Stimulated activated memory B cell treated with anti-CD40 and anti-IgM and Interleukin-4, amounts not matched to agents 10 μg/mL and 1 μg/mL and 100 μg/mL, for 72 hours (primary cell): Measurements from ENCODE around the gene BFSP2.

ENCODE experiments used
- ATAC-seq: fragments of 150-1000 bp; cut with Tn5 transposase; 2 replicates; pipeline ENCODE4 v1.10.0; 2021
- H3K27ac Mint-ChIP-seq: one replicate; pipeline ENCODE4 v1.8.0; 2022; ENCODE audit warnings: mild to moderate bottlenecking, mixed read lengths
- H3K27me3 Mint-ChIP-seq: one replicate; pipeline ENCODE4 v1.8.0; 2022; ENCODE audit warnings: mixed read lengths
- H3K36me3 Mint-ChIP-seq: one replicate; pipeline ENCODE4 v1.8.0; 2022; ENCODE audit warnings: mixed read lengths
- H3K4me1 Mint-ChIP-seq: one replicate; pipeline ENCODE4 v1.8.0; 2022; ENCODE audit warnings: mixed read lengths
- H3K4me3 Mint-ChIP-seq: one replicate; pipeline ENCODE4 v1.8.0; 2022; ENCODE audit warnings: mild to moderate bottlenecking, moderate library complexity, mixed read lengths
- H3K9me3 Mint-ChIP-seq: one replicate; pipeline ENCODE4 v1.8.0; 2022; ENCODE audit warnings: mixed read lengths

Gene BFSP2, protein sequence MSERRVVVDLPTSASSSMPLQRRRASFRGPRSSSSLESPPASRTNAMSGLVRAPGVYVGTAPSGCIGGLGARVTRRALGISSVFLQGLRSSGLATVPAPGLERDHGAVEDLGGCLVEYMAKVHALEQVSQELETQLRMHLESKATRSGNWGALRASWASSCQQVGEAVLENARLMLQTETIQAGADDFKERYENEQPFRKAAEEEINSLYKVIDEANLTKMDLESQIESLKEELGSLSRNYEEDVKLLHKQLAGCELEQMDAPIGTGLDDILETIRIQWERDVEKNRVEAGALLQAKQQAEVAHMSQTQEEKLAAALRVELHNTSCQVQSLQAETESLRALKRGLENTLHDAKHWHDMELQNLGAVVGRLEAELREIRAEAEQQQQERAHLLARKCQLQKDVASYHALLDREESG

GRCh38 chr3:133400006-133400515 is at the start of gene BFSP2:
TSS of gene BFSP2 (plus strand) at chr3:133400056. CDS start at chr3:133400084, 28 bp downstream.
- Mint-ChIP-seq H3K27me3 (peaks cover 11% of the 10 kb centered on the region), H3K36me3 (no peaks in the 10 kb centered on the region), H3K27ac (no peak within 1 kb of the TSS), H3K9me3 (no peaks in the 10 kb centered on the region), H3K4me1 (peaks cover 5% of the 10 kb centered on the region), H3K4me3 (no peak within 1 kb of the TSS)
- no peak for ATAC-seq

GRCh38 chr3:133354721-133355120 is 45.1 kb upstream of the BFSP2 start:
- H3K4me3 Mint-ChIP-seq, result no peak overlapping the region

DNA sequence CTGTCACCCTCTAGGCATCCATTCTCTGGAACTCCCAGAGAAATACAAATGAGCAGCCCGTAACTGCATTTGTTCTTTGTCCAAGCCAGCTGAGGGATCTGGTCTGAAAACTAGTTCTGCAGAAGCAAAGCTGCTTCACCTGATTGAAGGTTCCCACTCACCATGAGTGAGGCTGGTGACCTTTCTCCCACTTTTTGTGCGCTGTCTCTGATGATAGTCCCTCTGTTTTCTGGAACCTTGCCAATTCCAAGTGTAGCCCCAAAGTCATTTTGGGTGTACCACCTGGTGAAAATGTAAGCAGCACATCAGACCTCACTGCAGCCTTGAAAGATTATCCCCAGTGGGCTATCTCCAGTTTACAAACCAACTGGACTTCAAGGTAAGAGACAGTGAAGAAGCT is 39.4 kb upstream of the BFSP2 start:
- Mint-ChIP-seq H3K4me1 (no peaks in the 10 kb centered on the region), H3K36me3 (no peaks in the 10 kb centered on the region), H3K9me3 (peaks cover 3% of the 10 kb centered on the region), H3K27ac (no peak overlapping the region), H3K4me3 (no peak overlapping the region), H3K27me3 (peaks cover 38% of the 10 kb centered on the region)
- no peak for ATAC-seq

More at GRCh38 chr3:133354721-133355120, 45.1 kb upstream of the BFSP2 start:
- Mint-ChIP-seq H3K36me3 (no peaks in the 10 kb centered on the region), H3K4me1 (no peaks in the 10 kb centered on the region), H3K27ac (no peak overlapping the region), H3K9me3 (peaks cover 3% of the 10 kb centered on the region), H3K27me3 (peaks cover 62% of the 10 kb centered on the region)
- ATAC-seq, result no peak

- Mint-ChIP-seq H3K4me1 (no peaks in the 10 kb centered on the region), H3K27ac (no peak overlapping the region), H3K4me3 (no peak overlapping the region), H3K9me3 (peaks cover 3% of the 10 kb centered on the region), H3K36me3 (no peaks in the 10 kb centered on the region), H3K27me3 (peaks cover 33% of the 10 kb centered on the region)
- ATAC-seq, result no peak
These were observed 38.8 kb upstream of the BFSP2 start for GRCh38 chr3:133361011-133361410.

DNA sequence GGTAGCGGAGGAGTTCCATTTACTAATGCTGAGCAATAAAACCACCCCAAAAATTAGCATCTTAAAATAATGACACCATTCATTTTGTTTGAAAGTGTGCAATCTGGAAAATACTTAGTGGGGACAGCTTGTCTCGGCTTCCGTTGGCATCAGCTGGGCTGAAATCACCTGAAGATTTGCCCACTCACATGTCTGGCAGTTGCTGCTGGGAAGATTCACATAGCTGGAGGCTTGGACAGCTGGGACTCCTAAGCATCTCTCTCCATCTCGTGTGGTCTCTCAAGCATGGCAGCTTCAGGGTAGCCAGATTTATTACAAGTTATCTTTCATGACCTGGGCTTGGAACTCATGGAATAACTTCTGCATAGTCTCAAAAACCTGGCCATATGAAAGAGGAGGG is 38.4 kb upstream of the BFSP2 start:
- Mint-ChIP-seq H3K27ac (no peak overlapping the region), H3K27me3 (peaks cover 28% of the 10 kb centered on the region), H3K4me1 (no peaks in the 10 kb centered on the region), H3K9me3 (peaks cover under 1% of the 10 kb centered on the region), H3K36me3 (no peaks in the 10 kb centered on the region), H3K4me3 (no peak overlapping the region)
- ATAC-seq, result no peak

DNA sequence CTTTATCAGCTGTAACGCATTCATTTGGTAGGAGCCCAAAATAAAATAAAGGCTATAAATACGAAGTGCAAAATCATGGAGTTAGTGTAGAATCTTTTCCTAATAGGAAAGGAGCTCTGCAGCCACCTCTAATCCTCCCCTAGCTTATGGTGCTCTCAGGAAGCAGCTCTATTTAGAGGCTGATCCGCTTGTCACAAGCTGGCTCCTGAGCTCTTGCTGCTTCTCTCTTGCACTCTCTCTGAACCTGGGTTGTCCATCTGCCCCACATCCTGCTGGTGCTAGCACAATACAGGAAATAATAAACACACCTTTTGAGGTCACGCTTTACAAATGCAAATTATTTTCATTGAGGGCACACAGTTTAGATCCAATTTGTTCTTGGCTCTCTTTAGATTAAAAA is 37.3 kb upstream of the BFSP2 start:
- no peak overlapping the region for H3K27ac Mint-ChIP-seq
- no peaks in the 10 kb centered on the region for H3K36me3 Mint-ChIP-seq
- peaks cover 17% of the 10 kb centered on the region for H3K27me3 Mint-ChIP-seq
- H3K9me3 Mint-ChIP-seq, result no peaks in the 10 kb centered on the region
- no peak overlapping the region for H3K4me3 Mint-ChIP-seq
- no peak for ATAC-seq
- no peaks in the 10 kb centered on the region for H3K4me1 Mint-ChIP-seq

GRCh38 chr3:133364704-133365103 is 35.2 kb upstream of the BFSP2 start:
- Mint-ChIP-seq H3K9me3 (no peaks in the 10 kb centered on the region), H3K36me3 (no peaks in the 10 kb centered on the region), H3K27ac (no peak overlapping the region), H3K4me1 (no peaks in the 10 kb centered on the region), H3K27me3 (peaks cover 19% of the 10 kb centered on the region), H3K4me3 (no peak overlapping the region)
- no peak for ATAC-seq

- no peaks in the 10 kb centered on the region for H3K4me1 Mint-ChIP-seq
- H3K4me3 Mint-ChIP-seq, result no peak overlapping the region
- no peaks in the 10 kb centered on the region for H3K9me3 Mint-ChIP-seq
- no peak overlapping the region for H3K27ac Mint-ChIP-seq
- peaks cover 37% of the 10 kb centered on the region for H3K27me3 Mint-ChIP-seq
- no peak for ATAC-seq
- H3K36me3 Mint-ChIP-seq, result no peaks in the 10 kb centered on the region
These were observed 32.9 kb upstream of the BFSP2 start for GRCh38 chr3:133366921-133367320.

DNA sequence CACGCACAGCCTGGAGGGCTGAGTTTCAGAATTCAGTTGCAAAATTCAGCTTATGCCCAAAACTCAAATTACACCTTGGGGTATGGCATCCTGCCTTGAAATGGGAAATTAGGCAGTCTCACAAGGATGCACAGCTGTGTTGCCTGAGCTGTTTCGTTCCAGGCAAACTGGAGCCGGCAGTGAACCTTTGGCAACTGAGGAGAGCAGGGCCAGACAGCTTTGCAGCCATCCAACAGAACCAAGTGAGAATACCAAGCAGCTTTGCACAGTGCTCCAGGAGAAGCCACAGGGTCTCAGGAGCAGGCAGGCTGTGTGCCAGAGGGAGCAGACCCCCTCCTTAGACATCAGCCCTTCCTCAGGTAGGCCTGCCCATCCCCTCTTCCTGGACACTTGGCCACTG is 32.5 kb upstream of the BFSP2 start:
- Mint-ChIP-seq H3K9me3 (no peaks in the 10 kb centered on the region), H3K27me3 (peaks cover 37% of the 10 kb centered on the region), H3K4me1 (no peaks in the 10 kb centered on the region), H3K36me3 (no peaks in the 10 kb centered on the region), H3K4me3 (no peak overlapping the region), H3K27ac (no peak overlapping the region)
- ATAC-seq, result peak; percentile 24

DNA sequence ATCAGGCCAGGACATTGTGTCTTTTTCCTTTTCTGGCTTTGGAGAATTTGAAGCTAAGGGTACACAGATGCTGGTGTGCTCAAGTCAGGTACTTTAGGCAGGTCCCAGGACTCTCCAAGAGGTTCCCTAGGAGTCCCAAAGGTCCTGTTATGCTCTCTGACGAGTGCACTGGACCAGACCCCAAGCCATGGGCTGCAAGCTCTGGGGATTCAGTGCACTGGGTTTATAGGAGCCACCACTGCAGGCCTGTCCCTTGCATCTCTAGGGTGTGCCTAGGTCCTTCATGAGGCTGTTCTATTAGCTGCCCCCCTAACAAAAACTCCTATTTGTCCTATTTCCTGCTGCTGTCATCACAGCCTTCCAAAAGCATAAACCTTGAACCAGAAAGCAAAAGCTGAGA is 31.9 kb upstream of the BFSP2 start:
- H3K4me1 Mint-ChIP-seq, result no peaks in the 10 kb centered on the region
- no peaks in the 10 kb centered on the region for H3K36me3 Mint-ChIP-seq
- peak; percentile 21 for ATAC-seq
- H3K27me3 Mint-ChIP-seq, result peaks cover 37% of the 10 kb centered on the region
- H3K9me3 Mint-ChIP-seq, result no peaks in the 10 kb centered on the region
- H3K4me3 Mint-ChIP-seq, result no peak overlapping the region
- no peak overlapping the region for H3K27ac Mint-ChIP-seq

DNA sequence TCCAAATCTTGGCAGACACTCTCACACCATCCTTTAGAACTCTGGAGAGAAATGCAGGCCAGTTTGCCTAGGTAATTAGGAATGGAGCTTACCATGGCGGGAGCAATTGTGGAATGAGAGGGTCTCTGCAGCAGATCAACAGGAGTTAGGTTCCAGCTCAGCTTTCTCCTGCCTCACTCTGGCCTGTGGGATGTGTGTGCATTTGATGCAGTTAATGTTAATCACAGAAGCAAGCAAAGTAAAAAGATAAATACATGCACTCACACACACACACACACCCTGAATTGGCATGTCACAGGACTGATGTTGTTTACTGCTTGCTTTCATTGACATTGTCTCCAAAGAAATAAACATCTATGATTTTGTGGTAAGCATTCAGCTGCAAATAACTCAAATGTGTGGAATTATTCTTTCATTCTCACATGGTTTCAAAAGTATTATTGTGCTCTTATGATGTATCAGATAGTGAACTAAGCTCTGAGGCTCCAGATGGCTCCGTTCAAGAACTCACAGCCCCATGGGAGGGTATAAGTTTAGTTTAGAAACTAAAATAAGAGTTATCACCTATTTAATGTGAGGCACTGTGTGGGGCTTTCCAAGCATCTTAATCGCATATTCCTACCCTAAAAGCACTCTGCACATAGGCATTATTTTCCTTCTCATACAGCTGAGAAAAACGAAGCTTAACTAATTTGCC is 31.3 kb upstream of the BFSP2 start:
- no peak for ATAC-seq
- Mint-ChIP-seq H3K27me3 (peaks cover 37% of the 10 kb centered on the region), H3K4me1 (no peaks in the 10 kb centered on the region), H3K27ac (no peak overlapping the region), H3K36me3 (no peaks in the 10 kb centered on the region), H3K4me3 (no peak overlapping the region), H3K9me3 (no peaks in the 10 kb centered on the region)

GRCh38 chr3:133369068-133369440 is 30.8 kb upstream of the BFSP2 start:
- Mint-ChIP-seq H3K27me3 (peaks cover 36% of the 10 kb centered on the region), H3K27ac (no peak overlapping the region), H3K4me3 (no peak overlapping the region), H3K4me1 (no peaks in the 10 kb centered on the region), H3K9me3 (no peaks in the 10 kb centered on the region), H3K36me3 (no peaks in the 10 kb centered on the region)
- no peak for ATAC-seq

- no peak overlapping the region for H3K4me3 Mint-ChIP-seq
- H3K4me1 Mint-ChIP-seq, result no peaks in the 10 kb centered on the region
- no peaks in the 10 kb centered on the region for H3K9me3 Mint-ChIP-seq
- H3K27me3 Mint-ChIP-seq, result peaks cover 28% of the 10 kb centered on the region
- no peaks in the 10 kb centered on the region for H3K36me3 Mint-ChIP-seq
- no peak for ATAC-seq
- no peak overlapping the region for H3K27ac Mint-ChIP-seq
These were observed 28.7 kb upstream of the BFSP2 start for GRCh38 chr3:133371181-133371580.

- no peak overlapping the region for H3K27ac Mint-ChIP-seq
- peaks cover 28% of the 10 kb centered on the region for H3K27me3 Mint-ChIP-seq
- H3K9me3 Mint-ChIP-seq, result no peaks in the 10 kb centered on the region
- no peaks in the 10 kb centered on the region for H3K4me1 Mint-ChIP-seq
- ATAC-seq, result no peak
- H3K36me3 Mint-ChIP-seq, result no peaks in the 10 kb centered on the region
- no peak overlapping the region for H3K4me3 Mint-ChIP-seq
These were observed 28.2 kb upstream of the BFSP2 start for GRCh38 chr3:133371676-133372075.

GRCh38 chr3:133374708-133375402 is 25.0 kb upstream of the BFSP2 start:
- H3K4me3 Mint-ChIP-seq, result no peak overlapping the region
- peaks cover 16% of the 10 kb centered on the region for H3K27me3 Mint-ChIP-seq
- no peaks in the 10 kb centered on the region for H3K36me3 Mint-ChIP-seq
- H3K27ac Mint-ChIP-seq, result no peak overlapping the region
- no peaks in the 10 kb centered on the region for H3K9me3 Mint-ChIP-seq
- H3K4me1 Mint-ChIP-seq, result no peaks in the 10 kb centered on the region
- ATAC-seq, result no peak
